IMR-90 (cell line): ENCODE data around the gene BRCA1. TPM values are rescaled to one million over a fixed set of nuclear protein-coding genes. Genes with fewer than 3 reads are reported as not detected.
A peak's percentile ranks its signal among the peaks of the same experiment; 100 is the strongest.

ENCODE experiments used
- ATAC-seq: fragments of 200-7000 bp; cut with Tn5 transposase; 2 replicates; pipeline ENCODE4 v1.9.1; 2020; ENCODE audit warnings: low read depth, mild to moderate bottlenecking, moderate library complexity
- BruUV-seq: library from RNA; stranded (reverse); fragments of 400-500 nt; replicated peaks from 2 replicates; lab custom pipeline; 2021; lab: Mats Ljungman, UMichigan
- CTCF ChIA-PET: fragments of 300-600 bp; formaldehyde crosslinking; extraction: SDS; loops from one replicate; lab custom pipeline; 2021; ENCODE audit warnings: antibody characterized with exemption; lab: Yijun Ruan, JAX
- POLR2A ChIA-PET: fragments of 300-600 bp; sonication (Branson Sonifier 250); formaldehyde crosslinking; loops from one replicate; lab custom pipeline; 2022; ENCODE audit warnings: antibody characterized with exemption; ENCODE audit not compliant: unreplicated experiment; lab: Charles Lee
- DNase-seq: peaks from one replicate; pipeline ENCODE4 v3.0.0; 2013
- H2AFZ ChIP-seq: replicated peaks from 2 replicates; pipeline ENCODE3; 2013; ENCODE audit warnings: low read length, mild to moderate bottlenecking; ENCODE audit not compliant: poor library complexity
- H2AK5ac ChIP-seq: 2 replicates; pipeline ENCODE4 v1.6.1; 2013; ENCODE audit warnings: low read depth, low read length, inconsistent platforms
- H2AK9ac ChIP-seq: replicated peaks from 2 replicates; pipeline ENCODE3; 2013; ENCODE audit warnings: mild to moderate bottlenecking, low read depth, low read length, moderate library complexity; ENCODE audit not compliant: poor library complexity
- H2BK120ac ChIP-seq: 2 replicates; pipeline ENCODE4 v1.6.1; 2013; ENCODE audit warnings: low read depth, low read length, inconsistent platforms
- H2BK15ac ChIP-seq: 3 replicates; pipeline ENCODE4 v1.6.1; 2013; ENCODE audit warnings: low read depth, low read length, inconsistent platforms
- H2BK20ac ChIP-seq: 2 replicates; pipeline ENCODE4 v1.6.1; 2013; ENCODE audit warnings: low read depth, mild to moderate bottlenecking, inconsistent platforms, low read length, moderate library complexity
- H2BK5ac ChIP-seq: 2 replicates; pipeline ENCODE4 v1.6.1; 2013; ENCODE audit warnings: mild to moderate bottlenecking, low read depth, low read length, inconsistent platforms; ENCODE audit not compliant: poor library complexity, severe bottlenecking
- H3K14ac ChIP-seq: replicated peaks from 2 replicates; pipeline ENCODE4 v1.6.1; 2013; ENCODE audit warnings: low read depth, low read length, inconsistent platforms
- H3K18ac ChIP-seq: 2 replicates; pipeline ENCODE4 v1.6.1; 2013; ENCODE audit warnings: low read depth, low read length, control low read depth
- H3K23ac ChIP-seq: 2 replicates; pipeline ENCODE4 v1.6.1; 2013; ENCODE audit warnings: low read depth, low read length, inconsistent platforms
- H3K27ac ChIP-seq: 2 replicates; pipeline ENCODE4 v1.5.1; 2013; ENCODE audit warnings: mild to moderate bottlenecking, control low read depth, low read length; ENCODE audit not compliant: insufficient read depth
- H3K27me3 ChIP-seq: 2 replicates; pipeline ENCODE4 v1.6.1; 2013; ENCODE audit warnings: low read length; ENCODE audit not compliant: control insufficient read depth, insufficient read depth
- H3K36me3 ChIP-seq: 2 replicates; pipeline ENCODE4 v1.6.1; 2013; ENCODE audit warnings: low read length, mixed read lengths; ENCODE audit not compliant: control insufficient read depth, insufficient read depth
- H3K4ac ChIP-seq: 2 replicates; pipeline ENCODE4 v1.6.1; 2013; ENCODE audit warnings: low read depth, low read length, inconsistent platforms
- H3K4me1 ChIP-seq: 2 replicates; pipeline ENCODE4 v1.6.1; 2013; ENCODE audit warnings: low read length, mixed read lengths; ENCODE audit not compliant: control insufficient read depth, insufficient read depth
- H3K4me2 ChIP-seq: 2 replicates; pipeline ENCODE4 v1.6.1; 2013; ENCODE audit warnings: low read depth, mild to moderate bottlenecking, control low read depth, low read length, moderate library complexity
- H3K4me3 ChIP-seq: 2 replicates; pipeline ENCODE4 v1.5.1; 2013; ENCODE audit warnings: low read depth, mild to moderate bottlenecking, control low read depth, low read length, moderate library complexity; ENCODE audit not compliant: insufficient read depth
- H3K56ac ChIP-seq: 2 replicates; pipeline ENCODE4 v1.6.1; 2013; ENCODE audit warnings: low read length, inconsistent platforms; ENCODE audit not compliant: insufficient read depth; ENCODE audit errors: extremely low read depth
- H3K79me1 ChIP-seq, 2 experiments: 2 replicates each; pipeline ENCODE4 v1.6.1; 2013; ENCODE audit warnings: low read length in 2 of 2, inconsistent platforms in 1 of 2, low read depth in 1 of 2
- H3K9ac ChIP-seq: 2 replicates; pipeline ENCODE4 v1.6.1; 2013; ENCODE audit warnings: low read depth, low read length, control low read depth
- H3K9me1 ChIP-seq: 2 replicates; pipeline ENCODE4 v1.6.1; 2013; ENCODE audit warnings: low read length, inconsistent platforms; ENCODE audit not compliant: insufficient read depth
- H3K9me3 ChIP-seq: 2 replicates; pipeline ENCODE4 v1.6.1; 2013; ENCODE audit warnings: low read length; ENCODE audit not compliant: control insufficient read depth, insufficient read depth
- H4K20me1 ChIP-seq: 2 replicates; pipeline ENCODE4 v1.6.1; 2013; ENCODE audit warnings: low read length, inconsistent platforms; ENCODE audit not compliant: insufficient read depth
- H4K5ac ChIP-seq: 2 replicates; pipeline ENCODE4 v1.6.1; 2013; ENCODE audit warnings: mild to moderate bottlenecking, low read depth, low read length, control low read depth
- H4K8ac ChIP-seq, 2 experiments: 2 replicates each; pipeline ENCODE4 v1.6.1; 2013; ENCODE audit warnings: low read depth in 2 of 2, low read length in 2 of 2, control low read depth in 1 of 2, inconsistent platforms in 1 of 2
- H4K91ac ChIP-seq: 2 replicates; pipeline ENCODE4 v1.6.1; 2013; ENCODE audit warnings: low read depth, low read length, inconsistent platforms; ENCODE audit not compliant: insufficient read depth
- CEBPB ChIP-seq: IDR thresholded peaks from 2 replicates; pipeline ENCODE4 v1.6.1; 2012; ENCODE audit warnings: low read depth, low read length, improper control_type of control experiment
- CHD1 ChIP-seq: IDR thresholded peaks from 2 replicates; pipeline ENCODE4 v1.6.1; 2012; ENCODE audit warnings: low read depth, low read length, improper control_type of control experiment
- ELK1 ChIP-seq: fragments of 150-350 bp; IDR thresholded peaks from 2 replicates; pipeline ENCODE4 v1.6.1; 2016; ENCODE audit warnings: low read depth, mild to moderate bottlenecking, low read length, moderate library complexity, borderline replicate concordance
- NFE2L2 ChIP-seq: fragments of 150-350 bp; IDR thresholded peaks from 2 replicates; pipeline ENCODE4 v1.6.1; 2016; ENCODE audit warnings: low read depth, mild to moderate bottlenecking, low read length
- POLR2A ChIP-seq: IDR thresholded peaks from 2 replicates; pipeline ENCODE4 v1.6.1; 2012; ENCODE audit warnings: mild to moderate bottlenecking, low read depth, low read length
- RFX5 ChIP-seq: IDR thresholded peaks from 2 replicates; pipeline ENCODE4 v1.8.0; 2012; ENCODE audit warnings: low read depth, mild to moderate bottlenecking, low read length, moderate library complexity
- WGBS, 2 experiments: methylation state at CpG; one replicate each; pipeline versions ENCODE4 v1.1.5 to v1.1.7; 2013; ENCODE audit warnings: missing lambda C conversion rate in 2 of 2; ENCODE audit not compliant: insufficient read length in 1 of 2; ENCODE audit errors: extremely low coverage in 2 of 2; 5-methylcytosine and 5-hydroxymethylcytosine counted together
- dilution Hi-C: fragments of 300-500 bp; cut with HindIII; formaldehyde crosslinking; loops from one replicate; pipeline ENCODE4 v1.14.3; 2018; ENCODE audit warnings: low sequenced_read_pairs; ENCODE audit not compliant: unreplicated experiment
- in situ Hi-C: fragments of 300-500 bp; cut with MboI; formaldehyde crosslinking; loops from 3 replicates; pipeline ENCODE4 v1.14.3; 2019; ENCODE audit warnings: low sequenced_read_pairs, inconsistent platforms, mixed read lengths
- intact Hi-C: fragments of 100-400 bp; cut with micrococcal nuclease; formaldehyde crosslinking; loops from 2 replicates; pipeline ENCODE4 v1.10.0; 2022
- polyA plus RNA-seq, 3 experiments: library from polyadenylated mRNA; depleted of rRNA; stranded (reverse); fragments of >200 nt; gene quantifications; 2 replicates each; pipeline ENCODE4 v1.2.3, GENCODE V29; 2012; ENCODE audit warnings: low replicate concordance in 1 of 3
- total RNA-seq: library from RNA; depleted of rRNA; stranded (reverse); fragments of >200 nt; gene quantifications from 2 replicates; pipeline ENCODE4 v1.2.3, GENCODE V29; 2012
- TF ChIP-seq, protein P1 (sequence below): conservative IDR thresholded peaks from 2 replicates; pipeline ENCODE4 v1.5.1; 2012; ENCODE audit warnings: mild to moderate bottlenecking, low read depth, low read length, improper control_type of control experiment

Gene BRCA1
- total and polyA plus RNA-seq, 2 of the 4 experiments (the other 2 are of a cell fraction) = 8.3 to 17.7 TPM

DNA sequence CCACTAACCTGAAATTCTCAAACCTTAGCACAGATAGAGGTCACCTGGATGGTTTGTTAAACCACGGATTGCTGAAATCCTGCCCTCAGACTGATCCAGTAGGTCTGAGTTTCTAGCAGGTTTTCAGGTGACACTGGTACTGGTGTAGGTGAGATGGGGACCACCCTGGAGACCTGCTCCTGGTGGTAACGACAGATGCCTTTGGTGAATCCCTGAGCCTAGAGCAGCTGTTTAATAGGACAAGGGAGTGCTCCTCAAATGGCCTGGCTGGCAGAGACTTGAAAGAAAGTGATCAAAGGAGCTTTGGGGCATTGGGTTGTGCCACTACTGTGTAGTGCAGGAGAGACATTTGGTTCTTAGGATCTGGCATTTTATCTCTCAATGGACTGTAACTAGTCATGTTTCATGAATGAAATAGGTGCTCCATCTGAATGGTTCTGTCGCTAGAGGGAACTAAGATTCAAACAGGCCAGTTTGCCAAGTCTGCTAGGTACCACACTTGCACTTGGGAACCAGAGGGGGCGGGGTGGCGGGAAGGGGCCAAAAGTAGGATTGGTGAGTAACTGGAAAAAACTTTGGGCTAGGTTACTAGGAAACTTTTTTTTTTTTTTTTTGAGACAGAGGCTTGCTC lies 121.5 kb downstream of the BRCA1 start:
- Histone ChIP-seq H2BK15ac (no peak overlapping the region), H3K23ac (no peak overlapping the region), H3K9ac (no peak overlapping the region), H2BK120ac (no peak overlapping the region), H3K9me1 (no peaks in the 10 kb centered on the region), H3K36me3 (peaks cover 37% of the 10 kb centered on the region), H4K8ac (no peak overlapping the region), H3K27me3 (no peaks in the 10 kb centered on the region), H3K9me3 (no peaks in the 10 kb centered on the region), H3K79me1 (peaks cover 12 to 62% of the 10 kb centered on the region in 2 experiments; a peak in 3 of 4 replicates), H2AK5ac (no peak overlapping the region), H4K5ac (no peak overlapping the region), H3K4me3 (no peak overlapping the region), H3K4me1 (peaks cover 4% of the 10 kb centered on the region), H3K18ac (no peak overlapping the region), H3K4me2 (no peak overlapping the region), H4K91ac (no peak overlapping the region), H2BK5ac (no peak overlapping the region), H3K56ac (no peak overlapping the region), H3K14ac (no peak overlapping the region), H3K27ac (no peak overlapping the region), H2AK9ac (no peak overlapping the region), H2BK20ac (no peak overlapping the region), H3K4ac (no peak overlapping the region), H2AFZ (no peak overlapping the region), H4K20me1 (peaks cover 32% of the 10 kb centered on the region)
- no TSS peak for BruUV-seq
- dilution Hi-C loops (no loop called here), intact Hi-C loops (no loop called here), in situ Hi-C loops (no loop called here)
- DNase-seq = peak; percentile 50
- ChIA-PET POLR2A (no interaction called here), CTCF (no interaction called here)
- WGBS, 2 experiments = 86% methylated on average over 1 of the region's 5 CpGs; no CpG with 5 or more reads in 1 of the 2 experiments
- no peak for ATAC-seq
- TF ChIP-seq, protein P1, sequence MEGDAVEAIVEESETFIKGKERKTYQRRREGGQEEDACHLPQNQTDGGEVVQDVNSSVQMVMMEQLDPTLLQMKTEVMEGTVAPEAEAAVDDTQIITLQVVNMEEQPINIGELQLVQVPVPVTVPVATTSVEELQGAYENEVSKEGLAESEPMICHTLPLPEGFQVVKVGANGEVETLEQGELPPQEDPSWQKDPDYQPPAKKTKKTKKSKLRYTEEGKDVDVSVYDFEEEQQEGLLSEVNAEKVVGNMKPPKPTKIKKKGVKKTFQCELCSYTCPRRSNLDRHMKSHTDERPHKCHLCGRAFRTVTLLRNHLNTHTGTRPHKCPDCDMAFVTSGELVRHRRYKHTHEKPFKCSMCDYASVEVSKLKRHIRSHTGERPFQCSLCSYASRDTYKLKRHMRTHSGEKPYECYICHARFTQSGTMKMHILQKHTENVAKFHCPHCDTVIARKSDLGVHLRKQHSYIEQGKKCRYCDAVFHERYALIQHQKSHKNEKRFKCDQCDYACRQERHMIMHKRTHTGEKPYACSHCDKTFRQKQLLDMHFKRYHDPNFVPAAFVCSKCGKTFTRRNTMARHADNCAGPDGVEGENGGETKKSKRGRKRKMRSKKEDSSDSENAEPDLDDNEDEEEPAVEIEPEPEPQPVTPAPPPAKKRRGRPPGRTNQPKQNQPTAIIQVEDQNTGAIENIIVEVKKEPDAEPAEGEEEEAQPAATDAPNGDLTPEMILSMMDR = no peak
- TF ChIP-seq CEBPB (no peak), ELK1 (no peak), CHD1 (no peak), RFX5 (no peak), NFE2L2 (no peak), POLR2A (no peak)
